Right cardiac atrium (tissue), 5 donors: ENCODE data around the gene ANO7. TPM values are rescaled to one million over a fixed set of nuclear protein-coding genes. Genes with fewer than 3 reads are reported as not detected.

ENCODE experiments used
- ATAC-seq, 2 donors: fragments of 200-7000 bp; cut with Tn5 transposase; one replicate each; pipeline versions ENCODE4 v1.8.0 to v1.9.1; 2020; ENCODE audit warnings: moderate library complexity in 2 of 2, mild to moderate bottlenecking in 1 of 2
- DNase-seq, 3 donors: peaks; one replicate each; pipeline ENCODE4 v3.0.0-alpha.2; 2020
- H3K27ac ChIP-seq: one replicate; pipeline ENCODE4 v1.5.1; 2013; ENCODE audit warnings: mild to moderate bottlenecking, low read length, control low read depth, moderate library complexity
- H3K27me3 ChIP-seq: one replicate; pipeline ENCODE4 v1.6.1; 2013; ENCODE audit not compliant: control insufficient read depth, insufficient read depth
- H3K4me1 ChIP-seq: one replicate; pipeline ENCODE4 v1.6.1; 2013; ENCODE audit warnings: low read length; ENCODE audit not compliant: control insufficient read depth, insufficient read depth
- H3K4me3 ChIP-seq: one replicate; pipeline ENCODE4 v1.5.1; 2013; ENCODE audit warnings: low read length, control low read depth
- H3K9me3 ChIP-seq: one replicate; pipeline ENCODE4 v1.6.1; 2013; ENCODE audit warnings: low read length; ENCODE audit not compliant: control insufficient read depth
- WGBS: extraction: QIAGEN DNeasy Blood & Tissue Kit; methylation state at CpG from one replicate; pipeline ENCODE4 v1.1.7; 2013; 5-methylcytosine and 5-hydroxymethylcytosine counted together
- intact Hi-C, 4 donors: fragments of 100-400 bp; cut with DNase I; formaldehyde crosslinking; loops; one replicate each; pipeline versions ENCODE4 v1.11.0 to v1.14.0; 2022 to 2023
- polyA plus RNA-seq: library from polyadenylated mRNA; stranded (reverse); fragments of 200-250 nt; gene quantifications from one replicate; pipeline ENCODE4 v1.2.3, GENCODE V29; 2013
- total RNA-seq, 4 donors: library from RNA; stranded (reverse); fragmentation: NEBNext Ultra II Directional; extraction: Animal tissue kit (Norgen Biotek cat#: 25700); gene quantifications; one replicate each; pipeline ENCODE4 v1.2.1, GENCODE V29; 2021
- donor health status: healthy with polysubstance abuse.
- donor health status: DM: no; HTN: yes; CAD: no.
- donor health status: DM: no; HTN: no; CAD: no.
- donor health status: DM: no; HTN: yes; CAD: no; lungs with severe emphysema.
- donor health status: DM: yes; HTN: yes; CAD: no.

The ANO7 gene
- total and polyA plus RNA-seq, 5 donors, result 0.89 to 2.1 (median 1.1) TPM

DNA sequence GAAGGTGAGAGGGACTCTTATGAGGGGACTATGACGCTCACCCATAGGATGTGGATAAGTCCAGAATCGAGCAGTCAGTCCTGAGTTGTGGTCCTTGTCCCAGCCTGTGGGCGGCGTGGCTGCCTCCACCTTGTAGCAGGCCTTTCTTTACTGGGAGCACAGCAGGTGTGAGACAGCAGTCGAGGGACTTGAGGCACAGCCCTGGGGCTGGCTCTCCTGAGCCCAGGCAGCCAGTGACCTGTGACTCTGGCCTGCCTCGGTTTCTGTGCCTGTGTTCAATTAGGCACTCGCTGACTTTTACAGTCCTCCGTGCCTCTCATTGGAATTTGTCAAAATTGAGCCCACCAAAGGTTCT is 30.0 kb upstream of the ANO7 start:
- H3K27ac ChIP-seq, result no peak overlapping the region
- ATAC-seq (no peak), DNase-seq (no peak)
- H3K4me1 ChIP-seq, result no peaks in the 10 kb centered on the region
- no peak overlapping the region for H3K4me3 ChIP-seq
- intact Hi-C loops, result no loop called here
- 89% methylated on average over 8 of the region's 8 CpGs for WGBS
- H3K9me3 ChIP-seq, result no peaks in the 10 kb centered on the region
- no peaks in the 10 kb centered on the region for H3K27me3 ChIP-seq

DNA sequence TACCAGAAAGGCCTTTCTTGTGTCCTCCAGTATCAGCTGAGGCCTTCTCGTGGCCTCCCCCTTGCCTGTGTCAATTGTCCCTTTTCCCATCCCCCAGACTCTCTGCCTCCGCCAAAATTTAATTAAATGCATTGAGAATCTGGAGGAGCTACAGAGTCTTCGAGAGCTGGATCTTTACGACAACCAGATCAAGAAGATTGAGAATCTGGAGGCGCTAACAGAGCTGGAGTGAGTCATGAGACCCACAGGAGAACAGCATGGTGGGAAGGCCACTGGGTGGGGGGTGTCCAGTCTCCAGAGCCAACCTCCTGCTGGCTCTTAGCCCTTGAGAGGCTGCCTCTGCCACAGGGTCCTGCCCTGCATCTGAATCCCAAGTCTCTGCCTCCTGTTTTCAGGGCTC is 29.4 kb upstream of the ANO7 start:
- DNase-seq (no peak), ATAC-seq (no peak)
- Histone ChIP-seq H3K27ac (no peak overlapping the region), H3K9me3 (no peaks in the 10 kb centered on the region), H3K27me3 (no peaks in the 10 kb centered on the region), H3K4me1 (no peaks in the 10 kb centered on the region), H3K4me3 (no peak overlapping the region)
- WGBS, result 97% methylated on average over 5 of the region's 5 CpGs
- intact Hi-C loops, result no loop called here

DNA sequence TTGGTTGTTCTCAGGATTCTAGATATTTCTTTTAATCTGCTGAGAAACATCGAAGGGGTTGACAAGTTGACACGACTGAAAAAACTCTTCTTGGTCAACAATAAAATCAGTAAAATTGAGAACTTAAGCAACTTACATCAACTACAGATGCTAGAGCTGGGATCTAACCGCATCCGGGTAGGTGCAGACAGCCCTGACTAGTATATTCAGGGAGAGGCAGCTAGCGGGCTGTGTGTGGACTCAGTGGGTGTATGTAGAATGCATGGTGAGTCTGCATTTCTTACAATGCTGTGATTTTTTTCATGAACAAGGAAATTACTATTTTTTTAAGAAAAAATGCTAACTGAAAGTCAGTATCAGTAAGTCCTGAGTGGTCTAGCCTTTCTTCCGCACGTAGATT is 28.2 kb upstream of the ANO7 start:
- no peaks in the 10 kb centered on the region for H3K27me3 ChIP-seq

DNA sequence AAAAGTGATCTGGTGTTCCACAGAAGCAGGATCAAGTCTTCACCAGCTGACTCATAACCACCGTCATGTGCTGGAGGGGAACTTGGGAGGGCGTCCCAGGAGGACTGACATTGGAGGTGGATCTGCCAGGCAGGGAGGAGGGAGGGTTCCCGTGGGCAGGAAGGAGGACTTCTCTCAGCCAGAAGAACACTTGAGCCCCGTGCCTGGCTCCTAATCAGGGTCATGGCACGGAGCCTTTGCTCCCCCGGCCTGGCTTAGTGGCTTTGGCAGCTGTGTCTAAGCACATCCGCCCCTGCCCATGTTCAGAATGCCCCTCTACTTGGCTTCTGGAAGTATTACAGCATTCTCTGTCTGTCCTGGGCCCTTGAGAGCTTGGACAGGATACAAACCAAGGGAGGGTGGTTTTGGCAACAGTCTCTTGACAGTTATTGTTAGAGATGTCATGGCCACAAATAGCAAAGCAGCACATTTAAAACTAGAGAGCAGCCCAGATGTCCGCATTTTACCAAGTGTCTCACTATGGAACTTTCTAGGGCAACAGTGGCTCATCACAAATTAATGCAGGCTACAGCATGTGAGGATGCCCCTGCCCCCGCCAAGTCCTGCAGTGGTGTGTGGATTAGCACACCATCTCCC is 26.7 kb upstream of the ANO7 start:
- intact Hi-C loops, result no loop called here
- peak; percentile 93 to 96 for ATAC-seq
- H3K27me3 ChIP-seq, result no peaks in the 10 kb centered on the region
- DNase-seq, result peak; percentile 86 to 91 (median 88)
- H3K4me1 ChIP-seq, result no peaks in the 10 kb centered on the region
- H3K9me3 ChIP-seq, result no peaks in the 10 kb centered on the region
- no peak overlapping the region for H3K4me3 ChIP-seq
- WGBS, result 16% methylated on average over 9 of the region's 9 CpGs
- H3K27ac ChIP-seq, result peak overlapping the region; percentile 48

More for the DNA sequence above, 28.2 kb upstream of the ANO7 start:
- 98% methylated on average over 7 of the region's 7 CpGs for WGBS
- Histone ChIP-seq H3K4me1 (no peaks in the 10 kb centered on the region), H3K9me3 (no peaks in the 10 kb centered on the region), H3K4me3 (no peak overlapping the region), H3K27ac (no peak overlapping the region)
- ATAC-seq (no peak), DNase-seq (no peak)
- intact Hi-C loops, result no loop called here

DNA sequence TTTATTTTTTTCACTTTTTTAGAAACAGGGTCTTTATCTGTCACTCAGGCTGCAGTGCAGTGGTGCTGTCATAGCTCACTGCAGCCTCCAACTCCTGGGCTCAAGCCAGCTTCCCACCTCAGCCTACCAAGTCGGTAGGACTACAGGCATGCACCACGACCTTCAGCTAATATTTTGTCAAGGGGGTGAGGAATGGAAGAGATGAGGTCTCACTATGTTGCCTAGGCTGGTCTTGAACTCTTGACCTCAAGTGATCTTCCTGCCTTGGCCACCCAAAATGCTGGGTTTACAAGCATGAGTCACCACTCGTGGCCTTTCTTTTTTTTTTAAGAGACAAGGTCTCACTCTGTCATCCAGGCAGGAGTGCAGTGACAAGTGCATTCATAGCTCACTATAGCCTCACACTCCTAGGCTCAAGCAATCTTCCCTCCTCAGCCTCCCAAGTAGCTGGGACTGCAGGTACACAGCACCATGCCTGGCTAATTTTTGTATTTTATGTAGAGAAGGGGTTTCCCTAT is 24.8 kb upstream of the ANO7 start:
- Histone ChIP-seq H3K27ac (no peak overlapping the region), H3K4me3 (no peak overlapping the region), H3K9me3 (no peaks in the 10 kb centered on the region), H3K4me1 (no peaks in the 10 kb centered on the region), H3K27me3 (no peaks in the 10 kb centered on the region)
- 68% methylated on average over 3 of the region's 3 CpGs for WGBS
- DNase-seq (no peak), ATAC-seq (no peak)
- intact Hi-C loops, result no loop called here

DNA sequence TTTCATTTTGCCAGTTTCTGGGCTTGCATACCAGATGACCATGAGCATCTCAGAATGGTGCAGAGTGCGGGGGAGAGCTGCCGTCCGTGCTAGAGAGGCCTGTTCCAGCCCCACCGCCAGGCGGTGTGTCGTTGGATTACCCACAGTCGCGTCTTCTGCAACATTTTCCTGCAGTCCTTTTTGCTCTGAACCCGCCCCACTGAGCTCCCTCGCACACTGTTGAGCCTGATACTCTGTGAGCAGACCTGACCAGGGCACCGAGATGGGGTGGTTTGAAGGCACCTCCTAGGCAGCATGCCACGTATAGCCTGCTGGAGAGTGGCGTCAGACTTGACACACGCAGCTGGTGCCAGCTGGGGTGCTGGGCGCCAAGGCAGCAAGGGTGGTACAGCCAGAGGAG is 20.1 kb upstream of the ANO7 start:
- WGBS, result 95% methylated on average over 15 of the region's 15 CpGs
- no peaks in the 10 kb centered on the region for H3K4me1 ChIP-seq
- H3K27me3 ChIP-seq, result no peaks in the 10 kb centered on the region
- ATAC-seq, result peak in 1 of 2 donors; percentile 29
- peaks cover 1% of the 10 kb centered on the region for H3K9me3 ChIP-seq
- no peak overlapping the region for H3K4me3 ChIP-seq
- H3K27ac ChIP-seq, result no peak overlapping the region
- DNase-seq, result no peak
- intact Hi-C loops, result no loop called here

DNA sequence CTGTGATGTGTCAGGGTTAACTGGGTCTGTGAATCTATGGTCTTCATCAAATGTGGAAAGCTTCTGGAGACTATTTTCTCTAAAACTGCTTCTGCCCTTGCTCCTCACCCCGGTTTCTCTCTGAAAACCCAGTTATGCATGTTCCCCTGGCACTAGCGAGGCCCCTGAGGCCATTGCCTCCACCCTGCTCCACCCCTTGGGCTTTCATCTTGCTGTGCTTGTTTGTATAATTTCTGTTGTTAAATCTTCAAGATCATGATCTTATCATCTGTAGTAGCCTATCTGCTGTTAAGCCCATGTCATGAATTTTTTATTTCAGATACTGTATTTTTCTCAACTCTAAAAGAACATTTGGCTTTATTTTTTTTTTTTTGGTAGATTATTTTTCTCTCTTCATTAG is 14.9 kb upstream of the ANO7 start:
- Histone ChIP-seq H3K27me3 (no peaks in the 10 kb centered on the region), H3K27ac (no peak overlapping the region), H3K9me3 (peaks cover 1% of the 10 kb centered on the region), H3K4me3 (no peak overlapping the region), H3K4me1 (no peaks in the 10 kb centered on the region)
- DNase-seq (no peak), ATAC-seq (no peak)
- intact Hi-C loops, result no loop called here
- 97% methylated on average over 2 of the region's 2 CpGs for WGBS

DNA sequence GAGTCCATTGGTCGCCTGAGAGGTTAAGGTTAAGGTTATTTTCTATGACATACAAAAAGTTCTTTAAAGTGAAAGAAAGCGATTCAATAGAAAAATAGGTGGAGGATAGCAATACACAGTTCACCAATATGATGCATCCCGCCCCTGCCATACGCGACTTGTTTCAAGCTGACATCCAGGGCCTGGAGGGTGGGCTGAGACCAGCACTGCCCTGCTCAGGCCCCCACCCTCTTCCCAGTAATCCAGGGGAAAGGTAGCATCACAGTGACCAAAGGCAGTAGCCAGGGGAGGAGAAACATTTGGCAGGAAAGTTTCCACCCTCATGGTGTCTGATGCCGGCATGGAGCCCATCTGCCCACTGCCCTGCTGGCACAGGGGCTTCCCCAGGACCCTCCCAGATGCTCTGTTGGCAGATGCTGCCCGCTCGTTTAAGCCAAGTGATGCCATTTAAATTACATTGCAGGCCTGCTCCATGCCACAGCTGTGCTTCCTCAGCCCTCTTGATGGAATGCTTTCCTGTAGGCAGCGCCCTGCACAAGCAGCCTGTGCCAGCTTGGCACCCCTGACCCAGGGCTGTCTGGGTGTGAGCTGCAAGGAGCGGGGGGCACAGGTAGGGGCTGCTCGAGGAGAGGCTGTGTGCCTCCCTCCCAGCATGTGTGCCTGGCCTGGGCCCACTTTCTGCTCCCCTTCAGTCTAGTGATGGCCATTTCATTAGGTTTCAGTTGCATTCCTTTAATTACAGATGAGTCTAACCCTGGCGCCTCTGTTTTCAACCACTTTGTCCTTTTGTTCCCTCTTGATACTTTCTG is 10.7 kb upstream of the ANO7 start:
- 96% methylated on average over 12 of the region's 12 CpGs for WGBS
- H3K27ac ChIP-seq, result no peak overlapping the region
- no peaks in the 10 kb centered on the region for H3K27me3 ChIP-seq
- no peak for ATAC-seq
- intact Hi-C loops, result no loop called here
- no peak for DNase-seq
- H3K4me3 ChIP-seq, result no peak overlapping the region
- H3K9me3 ChIP-seq, result no peaks in the 10 kb centered on the region
- no peaks in the 10 kb centered on the region for H3K4me1 ChIP-seq

DNA sequence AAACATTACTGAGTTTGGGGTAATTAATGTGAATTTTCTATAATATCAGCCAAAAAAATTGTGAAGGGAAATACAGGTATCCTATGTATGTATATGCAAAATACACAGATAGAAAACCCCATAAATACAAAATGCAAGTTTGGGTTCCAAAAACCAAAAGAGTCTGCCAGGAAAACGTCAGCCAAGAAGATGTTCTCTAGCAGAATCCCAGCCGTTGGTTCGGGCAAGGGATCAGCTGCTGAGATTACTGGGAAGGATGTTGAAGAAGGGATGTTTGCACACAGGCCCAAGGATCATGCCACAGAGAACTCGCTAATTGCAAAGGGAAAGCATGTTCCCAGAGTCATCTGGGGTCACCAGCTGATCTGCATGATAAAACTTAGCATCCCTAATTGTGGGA is 9.5 kb upstream of the ANO7 start:
- H3K4me1 ChIP-seq, result no peaks in the 10 kb centered on the region
- no peak for ATAC-seq
- intact Hi-C loops, result no loop called here
- no peaks in the 10 kb centered on the region for H3K27me3 ChIP-seq
- WGBS, result 56% methylated on average over 4 of the region's 4 CpGs
- no peaks in the 10 kb centered on the region for H3K9me3 ChIP-seq
- no peak for DNase-seq
- no peak overlapping the region for H3K27ac ChIP-seq
- no peak overlapping the region for H3K4me3 ChIP-seq

DNA sequence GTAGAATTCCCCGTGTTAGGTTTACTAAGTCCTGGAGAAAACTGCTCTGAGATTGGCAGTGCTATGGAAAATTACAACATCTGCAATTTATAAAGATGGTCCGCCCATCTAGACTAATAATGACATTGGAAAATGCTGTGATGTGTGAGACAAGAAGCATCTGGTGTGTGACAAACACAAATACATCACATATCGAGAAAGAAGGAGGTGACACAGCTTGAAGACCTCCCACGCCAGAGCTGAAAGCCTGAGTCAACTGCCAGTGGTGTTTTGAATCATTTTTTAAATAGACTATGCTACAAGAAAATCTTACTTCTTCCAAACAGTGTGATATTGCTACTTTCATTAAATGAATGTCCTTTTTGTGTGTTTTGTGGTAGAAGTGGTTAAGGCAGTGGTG is 8.6 kb upstream of the ANO7 start:
- no peaks in the 10 kb centered on the region for H3K4me1 ChIP-seq
- H3K27me3 ChIP-seq, result no peaks in the 10 kb centered on the region
- DNase-seq (no peak), ATAC-seq (no peak)
- no peak overlapping the region for H3K27ac ChIP-seq
- intact Hi-C loops, result no loop called here
- no peaks in the 10 kb centered on the region for H3K9me3 ChIP-seq
- 65% methylated on average over 4 of the region's 4 CpGs for WGBS
- H3K4me3 ChIP-seq, result no peak overlapping the region

DNA sequence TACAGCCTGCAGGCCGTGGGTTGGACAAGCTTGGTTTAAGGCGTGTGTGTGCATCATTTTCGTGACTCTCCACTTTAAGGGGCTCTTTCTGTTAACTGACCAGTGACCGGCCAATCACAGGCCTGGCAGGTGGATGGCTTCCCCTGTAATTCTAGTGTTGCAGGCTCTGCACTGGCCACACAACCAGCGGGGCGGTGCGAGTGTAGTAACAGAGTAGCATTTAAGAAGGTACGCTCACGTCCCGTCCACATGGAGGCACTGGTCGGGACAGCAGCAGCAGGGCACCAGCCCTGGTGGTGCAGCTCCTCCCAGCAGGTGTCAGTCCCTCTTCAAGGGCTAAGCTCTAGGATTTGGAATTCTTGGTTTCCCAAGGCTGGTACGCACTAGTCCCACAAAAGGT is 8.0 kb upstream of the ANO7 start:
- ATAC-seq (no peak), DNase-seq (no peak)
- Histone ChIP-seq H3K27ac (no peak overlapping the region), H3K9me3 (no peaks in the 10 kb centered on the region), H3K4me3 (no peak overlapping the region), H3K27me3 (no peaks in the 10 kb centered on the region), H3K4me1 (no peaks in the 10 kb centered on the region)
- 90% methylated on average over 12 of the region's 12 CpGs for WGBS
- intact Hi-C loops, result no loop called here
